A673 (cell line): ENCODE data around the gene BST1. TPM values are rescaled to one million over a fixed set of nuclear protein-coding genes. Genes with fewer than 3 reads are reported as not detected.

Source experiments
- BruUV-seq: library from RNA; stranded (reverse); fragments of 400-500 nt; replicated peaks from 2 replicates; lab custom pipeline; 2021; lab: Mats Ljungman, UMichigan
- CTCF ChIA-PET: fragments of 300-600 bp; sonication (Branson Sonifier 250); formaldehyde crosslinking; loops from one replicate; lab custom pipeline; 2022; ENCODE audit warnings: antibody characterized with exemption; lab: Charles Lee
- POLR2A ChIA-PET: fragments of 300-600 bp; sonication (Branson Sonifier 250); formaldehyde crosslinking; loops from one replicate; lab custom pipeline; 2022; ENCODE audit warnings: antibody characterized with exemption; ENCODE audit not compliant: low non-redundant PET; lab: Charles Lee
- DNase-seq: peaks from one replicate; pipeline ENCODE4 v3.0.0-alpha.2; 2015; ENCODE audit warnings: low spot score
- H3K27ac ChIP-seq: fragments of 200-600 bp; sonication (generic); 2 replicates; pipeline ENCODE4 v1.5.1; 2016; ENCODE audit warnings: mixed run types, low read depth, mild to moderate bottlenecking, mixed read lengths, antibody characterized with exemption, low read length; ENCODE audit not compliant: poor library complexity, severe bottlenecking
- H3K27me3 ChIP-seq: fragments of 200-600 bp; sonication (generic); replicated peaks from 2 replicates; pipeline ENCODE4 v1.6.1; 2017; ENCODE audit warnings: mixed run types, low read depth, mild to moderate bottlenecking, mixed read lengths, antibody characterized with exemption, low read length; ENCODE audit not compliant: insufficient read depth, poor library complexity
- H3K36me3 ChIP-seq: fragments of 200-600 bp; sonication (generic); 2 replicates; pipeline ENCODE4 v1.6.1; 2016; ENCODE audit warnings: mixed run types, mild to moderate bottlenecking, mixed read lengths, antibody characterized with exemption, low read length; ENCODE audit not compliant: insufficient read depth, poor library complexity, severe bottlenecking
- H3K4me1 ChIP-seq: fragments of 200-600 bp; sonication (generic); 2 replicates; pipeline ENCODE4 v1.6.1; 2017; ENCODE audit warnings: mixed run types, mild to moderate bottlenecking, mixed read lengths, antibody characterized with exemption, low read length; ENCODE audit not compliant: insufficient read depth, poor library complexity, severe bottlenecking
- H3K4me3 ChIP-seq: fragments of 200-600 bp; sonication (generic); 2 replicates; pipeline ENCODE4 v1.5.1; 2016; ENCODE audit warnings: low read depth, mixed run types, mild to moderate bottlenecking, mixed read lengths, low read length; ENCODE audit not compliant: poor library complexity, severe bottlenecking
- H3K9me3 ChIP-seq: fragments of 200-600 bp; sonication (generic); 2 replicates; pipeline ENCODE4 v1.6.1; 2016; ENCODE audit warnings: mixed run types, low read depth, mild to moderate bottlenecking, mixed read lengths, antibody characterized with exemption, low read length; ENCODE audit not compliant: poor library complexity, severe bottlenecking
- CTCF ChIP-seq: fragments of 300-800, 200-600 bp; sonication (generic); conservative IDR thresholded peaks from 2 replicates; pipeline ENCODE4 v1.5.1; 2017; ENCODE audit warnings: low read depth, mild to moderate bottlenecking, antibody characterized with exemption, low read length, moderate library complexity, mixed read lengths
- EZH2 ChIP-seq: fragments of 200-600 bp; sonication (generic); IDR thresholded peaks from 2 replicates; pipeline ENCODE4 v1.6.1; 2017; ENCODE audit warnings: borderline replicate concordance, low read depth, mild to moderate bottlenecking, mixed read lengths, antibody characterized with exemption, low read length; ENCODE audit not compliant: poor library complexity, severe bottlenecking
- intact Hi-C: fragments of 100-400 bp; cut with micrococcal nuclease; formaldehyde crosslinking; loops from one replicate; pipeline ENCODE4 v1.10.0; 2022; ENCODE audit not compliant: unreplicated experiment
- total RNA-seq: library from RNA; stranded (reverse); gene quantifications from 2 replicates; pipeline ENCODE4 v1.2.3, GENCODE V29; 2021

The BST1 gene
- total RNA-seq, 1 experiment from 2014 or later = 2.4 TPM

GRCh38 chr4:15719506-15719905 is 16.6 kb downstream of the BST1 start:
- no peak overlapping the region for H3K27ac ChIP-seq
- H3K4me3 ChIP-seq = no peak overlapping the region
- intact Hi-C loops = no loop called here
- H3K27me3 ChIP-seq = no peaks in the 10 kb centered on the region
- BruUV-seq = no TSS peak
- TF ChIP-seq EZH2 (no peak), CTCF (no peak)
- H3K36me3 ChIP-seq = no peaks in the 10 kb centered on the region
- DNase-seq = peak; percentile 55
- H3K9me3 ChIP-seq = no peaks in the 10 kb centered on the region
- CTCF ChIA-PET = no interaction called here
- peaks cover 11% of the 10 kb centered on the region for H3K4me1 ChIP-seq
- POLR2A ChIA-PET = interaction anchor here (0.7 kb wide), 1 partner anchor 65 kb away, joined by 3 read pairs; no protein-coding TSS in a partner anchor

- no peak for DNase-seq
- POLR2A ChIA-PET = no interaction called here
- intact Hi-C loops = no loop called here
Observed at GRCh38 chr4:15720851-15721250, 18.0 kb downstream of the BST1 start.

GRCh38 chr4:15725608-15726007 is 22.7 kb downstream of the BST1 start:
- H3K36me3 ChIP-seq = no peaks in the 10 kb centered on the region
- H3K27ac ChIP-seq = no peak overlapping the region
- CTCF ChIA-PET = interaction anchor here (1.2 kb wide), 1 partner anchor 246 kb away, joined by 8 read pairs; no protein-coding TSS in a partner anchor
- no TSS peak for BruUV-seq
- DNase-seq = no peak
- no peaks in the 10 kb centered on the region for H3K4me1 ChIP-seq
- H3K27me3 ChIP-seq = no peaks in the 10 kb centered on the region
- no peak for TF ChIP-seq CTCF
- no peak for TF ChIP-seq EZH2
- intact Hi-C loops = no loop called here
- POLR2A ChIA-PET = interaction anchor here (0.9 kb wide), 1 partner anchor 45 kb away, joined by 3 read pairs; no protein-coding TSS in a partner anchor
- no peaks in the 10 kb centered on the region for H3K9me3 ChIP-seq
- H3K4me3 ChIP-seq = no peak overlapping the region

More at GRCh38 chr4:15720851-15721250, 18.0 kb downstream of the BST1 start:
- Histone ChIP-seq H3K27ac (no peak overlapping the region), H3K27me3 (no peaks in the 10 kb centered on the region), H3K4me3 (no peak overlapping the region), H3K9me3 (no peaks in the 10 kb centered on the region), H3K4me1 (peaks cover 7% of the 10 kb centered on the region), H3K36me3 (no peaks in the 10 kb centered on the region)
- no peak for TF ChIP-seq CTCF
- TF ChIP-seq EZH2 = no peak
- BruUV-seq = no TSS peak
- CTCF ChIA-PET = no interaction called here
